Effector memory CD4-positive, alpha-beta T cell (primary cell): ENCODE results near the gene LARGE1.

Experiments
- DNase-seq, 3 donors: peaks; one replicate each; pipeline ENCODE4 v3.0.0-alpha.2; 2020
- H3K27ac ChIP-seq: 2 replicates; pipeline ENCODE4 v1.7.0; 2013; ENCODE audit warnings: mild to moderate bottlenecking, low read length, moderate library complexity; ENCODE audit not compliant: insufficient read depth, poor library complexity, severe bottlenecking
- H3K27me3 ChIP-seq: replicated peaks from 2 replicates; pipeline ENCODE4 v1.7.0; 2013; ENCODE audit warnings: mild to moderate bottlenecking, low read length; ENCODE audit not compliant: insufficient read depth, control insufficient read depth, poor library complexity, severe bottlenecking
- H3K36me3 ChIP-seq: 2 replicates; pipeline ENCODE4 v1.7.0; 2013; ENCODE audit warnings: mild to moderate bottlenecking, low read length, moderate library complexity; ENCODE audit not compliant: control insufficient read depth, insufficient read depth
- H3K4me1 ChIP-seq: 2 replicates; pipeline ENCODE4 v1.7.0; 2013; ENCODE audit warnings: low read length, mild to moderate bottlenecking; ENCODE audit not compliant: control insufficient read depth, insufficient read depth, poor library complexity, severe bottlenecking
- H3K4me3 ChIP-seq: 2 replicates; pipeline ENCODE4 v1.7.0; 2013; ENCODE audit warnings: low read length, low read depth, mild to moderate bottlenecking; ENCODE audit not compliant: insufficient read depth, poor library complexity, severe bottlenecking
- H3K9me3 ChIP-seq: 2 replicates; pipeline ENCODE4 v1.7.0; 2013; ENCODE audit warnings: mild to moderate bottlenecking, low read length, moderate library complexity; ENCODE audit not compliant: control insufficient read depth
- total RNA-seq, 3 donors: gene quantifications; one replicate each; lab custom pipeline; 2026; lab: John Stamatoyannopoulos, UW

LARGE1 gene
- total RNA-seq, result 0.26 to 0.86 (median 0.39) reads per million in 3 donors

- H3K27ac ChIP-seq, result no peak within 1 kb of the TSS
- H3K4me3 ChIP-seq, result peak within 1 kb of the TSS; percentile 54
- H3K27me3 ChIP-seq, result peaks cover 19% of the 10 kb centered on the region
- H3K4me1 ChIP-seq, result peaks cover 7% of the 10 kb centered on the region
- no peaks in the 10 kb centered on the region for H3K36me3 ChIP-seq
- no peaks in the 10 kb centered on the region for H3K9me3 ChIP-seq
- no peak for DNase-seq
Measured at GRCh38 chr22:33920197-33920540, at the start of gene LARGE1. Gene LARGE1, minus strand, starts transcription at chr22:33920476.

DNA sequence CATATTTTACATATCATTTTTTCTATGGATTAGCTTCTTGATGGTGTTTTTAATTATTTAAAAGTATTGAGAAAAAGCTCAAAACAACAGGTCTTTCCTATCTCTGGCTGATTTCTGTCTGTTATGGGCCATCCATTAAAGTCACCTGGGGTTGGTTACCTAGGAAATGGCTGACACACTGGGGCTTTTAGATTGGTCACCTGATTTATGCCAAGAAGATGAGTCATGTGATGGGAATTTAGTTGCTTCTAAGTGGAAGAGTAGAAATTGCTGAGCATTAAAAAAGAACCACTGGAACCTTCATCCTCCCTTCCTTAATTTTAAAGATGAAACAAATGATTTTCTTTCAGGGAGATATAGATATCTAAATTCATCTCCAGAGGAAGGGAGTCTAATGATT lies 48.8 kb upstream of the LARGE1 start:
- Histone ChIP-seq H3K9me3 (no peaks in the 10 kb centered on the region), H3K27me3 (no peaks in the 10 kb centered on the region)
- DNase-seq, result no peak

DNA sequence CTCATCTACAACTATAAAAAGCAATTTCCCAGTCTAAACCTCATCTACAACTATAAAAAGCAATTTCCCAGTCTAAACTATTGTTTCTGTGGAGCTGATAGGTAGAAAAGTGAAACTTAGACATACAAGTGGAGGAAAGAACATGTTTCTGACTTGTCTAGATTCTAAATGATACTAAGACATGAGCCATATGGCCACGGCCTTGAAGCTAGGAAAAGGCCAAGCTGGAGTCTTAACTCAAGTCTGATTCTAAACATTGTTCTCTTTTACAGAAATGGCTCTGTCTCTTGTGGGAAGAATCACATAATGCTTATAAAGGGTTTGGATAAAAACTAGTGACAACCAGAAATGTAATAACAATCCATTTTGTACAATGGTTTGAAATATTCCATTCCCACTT lies 43.8 kb upstream of the LARGE1 start:
- no peaks in the 10 kb centered on the region for H3K27me3 ChIP-seq
- H3K4me3 ChIP-seq, result no peak overlapping the region
- H3K36me3 ChIP-seq, result no peaks in the 10 kb centered on the region
- no peaks in the 10 kb centered on the region for H3K9me3 ChIP-seq
- no peak overlapping the region for H3K27ac ChIP-seq
- no peak for DNase-seq
- H3K4me1 ChIP-seq, result no peaks in the 10 kb centered on the region

More for the DNA sequence above, 48.8 kb upstream of the LARGE1 start:
- no peaks in the 10 kb centered on the region for H3K4me1 ChIP-seq
- H3K4me3 ChIP-seq, result no peak overlapping the region
- H3K27ac ChIP-seq, result no peak overlapping the region
- H3K36me3 ChIP-seq, result no peaks in the 10 kb centered on the region

DNA sequence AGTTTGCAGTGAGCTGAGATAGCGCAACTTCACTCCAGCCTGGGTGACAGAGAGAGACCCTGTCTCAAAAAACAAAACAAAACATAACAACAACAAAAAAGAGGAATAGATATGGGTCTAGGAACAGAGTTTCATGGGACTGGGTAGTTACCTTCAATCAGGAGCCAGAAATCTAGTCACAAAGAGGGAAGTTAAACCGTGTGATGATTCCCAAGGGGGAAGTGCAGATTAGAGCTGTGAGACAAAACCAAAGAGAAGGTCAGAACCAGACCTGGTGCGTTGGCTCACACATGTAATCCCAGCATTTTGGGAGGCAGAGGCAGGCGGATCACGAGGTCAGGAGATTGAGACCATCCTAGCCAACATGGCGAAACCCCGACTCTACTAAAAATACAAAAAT lies 42.1 kb upstream of the LARGE1 start:
- H3K27ac ChIP-seq, result no peak overlapping the region
- no peak overlapping the region for H3K4me3 ChIP-seq
- no peaks in the 10 kb centered on the region for H3K9me3 ChIP-seq
- no peak for DNase-seq
- no peaks in the 10 kb centered on the region for H3K4me1 ChIP-seq
- H3K36me3 ChIP-seq, result no peaks in the 10 kb centered on the region
- no peaks in the 10 kb centered on the region for H3K27me3 ChIP-seq

- Histone ChIP-seq H3K4me3 (no peak overlapping the region), H3K9me3 (no peaks in the 10 kb centered on the region), H3K36me3 (no peaks in the 10 kb centered on the region), H3K4me1 (no peaks in the 10 kb centered on the region), H3K27me3 (no peaks in the 10 kb centered on the region), H3K27ac (no peak overlapping the region)
- DNase-seq, result no peak
Measured at GRCh38 chr22:33958741-33959140, 38.5 kb upstream of the LARGE1 start.

DNA sequence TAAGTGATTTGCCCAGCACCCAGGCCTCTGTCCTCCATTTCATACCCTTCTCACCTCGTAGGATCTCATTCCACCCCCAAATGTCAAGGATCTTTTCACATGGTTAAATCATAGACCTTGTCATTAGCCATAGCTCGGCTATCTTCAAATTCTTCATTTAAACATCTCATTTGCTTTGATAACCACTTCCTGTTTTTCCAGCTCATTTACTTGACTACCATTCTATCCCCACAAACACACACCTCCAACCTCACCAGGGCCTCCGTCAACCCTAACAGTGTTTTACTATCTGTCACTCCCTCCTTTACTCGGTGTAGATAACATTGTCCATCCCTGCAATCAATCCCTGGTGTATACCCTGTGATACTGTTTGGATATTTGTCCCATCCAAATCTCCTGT lies 36.8 kb upstream of the LARGE1 start:
- H3K4me3 ChIP-seq, result no peak overlapping the region
- H3K4me1 ChIP-seq, result no peaks in the 10 kb centered on the region
- H3K27me3 ChIP-seq, result no peaks in the 10 kb centered on the region
- H3K9me3 ChIP-seq, result no peaks in the 10 kb centered on the region
- no peaks in the 10 kb centered on the region for H3K36me3 ChIP-seq
- no peak overlapping the region for H3K27ac ChIP-seq
- no peak for DNase-seq

- Histone ChIP-seq H3K9me3 (no peaks in the 10 kb centered on the region), H3K4me3 (no peak overlapping the region), H3K27ac (no peak overlapping the region), H3K27me3 (no peaks in the 10 kb centered on the region), H3K36me3 (no peaks in the 10 kb centered on the region), H3K4me1 (no peaks in the 10 kb centered on the region)
- no peak for DNase-seq
Measured at GRCh38 chr22:33952776-33953175, 32.5 kb upstream of the LARGE1 start.

DNA sequence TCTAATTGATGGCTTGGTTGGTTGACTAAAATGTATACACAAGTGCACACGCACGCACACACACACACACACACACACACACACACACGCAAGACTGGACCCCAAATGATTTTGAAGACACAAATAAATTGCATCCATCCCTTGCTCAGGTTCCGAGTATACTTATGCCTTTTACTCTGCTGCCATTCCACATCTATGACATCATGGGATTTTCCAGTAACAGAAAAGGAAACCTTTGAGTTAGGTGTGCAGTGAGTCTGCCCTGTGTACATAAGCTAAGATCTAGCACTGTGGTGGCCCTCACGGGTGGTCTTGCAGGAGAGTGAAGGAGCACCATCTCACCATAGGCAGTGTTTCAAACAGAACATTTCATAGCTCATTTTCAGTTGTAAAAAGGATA lies 20.5 kb upstream of the LARGE1 start:
- no peaks in the 10 kb centered on the region for H3K36me3 ChIP-seq
- no peaks in the 10 kb centered on the region for H3K9me3 ChIP-seq
- H3K4me1 ChIP-seq, result no peaks in the 10 kb centered on the region
- H3K27me3 ChIP-seq, result no peaks in the 10 kb centered on the region
- DNase-seq, result no peak
- H3K4me3 ChIP-seq, result no peak overlapping the region
- H3K27ac ChIP-seq, result no peak overlapping the region

- DNase-seq, result no peak
- Histone ChIP-seq H3K4me1 (no peaks in the 10 kb centered on the region), H3K27me3 (no peaks in the 10 kb centered on the region), H3K36me3 (no peaks in the 10 kb centered on the region), H3K9me3 (no peaks in the 10 kb centered on the region), H3K4me3 (no peak overlapping the region), H3K27ac (no peak overlapping the region)
Measured at GRCh38 chr22:33932997-33933396, 12.7 kb upstream of the LARGE1 start.

GRCh38 chr22:33931406-33931805 lies 11.1 kb upstream of the LARGE1 start:
- no peak overlapping the region for H3K4me3 ChIP-seq
- H3K9me3 ChIP-seq, result no peaks in the 10 kb centered on the region
- H3K27me3 ChIP-seq, result no peaks in the 10 kb centered on the region
- no peaks in the 10 kb centered on the region for H3K4me1 ChIP-seq
- no peaks in the 10 kb centered on the region for H3K36me3 ChIP-seq
- no peak overlapping the region for H3K27ac ChIP-seq
- DNase-seq, result no peak

- DNase-seq, result no peak
- no peaks in the 10 kb centered on the region for H3K36me3 ChIP-seq
- H3K27ac ChIP-seq, result no peak overlapping the region
- H3K4me1 ChIP-seq, result no peaks in the 10 kb centered on the region
- no peaks in the 10 kb centered on the region for H3K9me3 ChIP-seq
- H3K4me3 ChIP-seq, result no peak overlapping the region
- no peaks in the 10 kb centered on the region for H3K27me3 ChIP-seq
Measured at GRCh38 chr22:33927752-33928151, 7.5 kb upstream of the LARGE1 start.
